ENCODE data around the gene TRAF2. TPM values are rescaled to one million over a fixed set of nuclear protein-coding genes. Genes with fewer than 3 reads are reported as not detected.
"Not testable (repeated sequence)": the region's sequence is repeated elsewhere in the genome, so short reads cannot be mapped to it uniquely, and the experiment has no call there.

The TRAF2 gene
- total RNA-seq, 1 donor from 2014 or later: 21.7 TPM

DNA sequence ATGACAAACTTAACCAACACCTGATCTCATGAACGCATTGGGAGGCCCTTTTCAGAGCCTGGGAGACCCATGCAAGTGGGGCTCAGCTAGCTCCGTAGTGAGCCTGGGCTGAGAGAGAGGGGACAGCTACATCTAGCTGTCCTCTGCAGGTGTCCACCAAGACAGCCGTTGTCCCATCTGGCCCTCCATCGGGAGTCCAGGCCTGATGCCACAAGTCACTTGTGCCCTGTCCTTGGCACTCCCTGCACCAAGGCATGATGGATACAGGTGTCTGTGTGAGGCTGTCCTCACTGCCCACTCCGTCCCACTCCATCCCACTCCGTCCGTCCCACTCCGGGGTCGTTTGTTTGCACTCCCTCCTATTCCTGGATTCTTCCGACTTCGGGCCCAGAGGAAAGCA lies 17.7 kb upstream of the TRAF2 start:
- H3K4me3 Mint-ChIP-seq (ENCODE audit: unreplicated experiment): peak overlapping the region; percentile 51
- H3K4me1 Mint-ChIP-seq (ENCODE audit: unreplicated experiment): peaks cover 6% of the 10 kb centered on the region
- no peak overlapping the region for H3K27ac Mint-ChIP-seq (ENCODE audit: unreplicated experiment)
- peaks cover 13% of the 10 kb centered on the region for H3K27me3 Mint-ChIP-seq (ENCODE audit: unreplicated experiment)
- H3K9me3 Mint-ChIP-seq (ENCODE audit: unreplicated experiment): peaks cover 6% of the 10 kb centered on the region
- TF ChIP-seq, protein P1, sequence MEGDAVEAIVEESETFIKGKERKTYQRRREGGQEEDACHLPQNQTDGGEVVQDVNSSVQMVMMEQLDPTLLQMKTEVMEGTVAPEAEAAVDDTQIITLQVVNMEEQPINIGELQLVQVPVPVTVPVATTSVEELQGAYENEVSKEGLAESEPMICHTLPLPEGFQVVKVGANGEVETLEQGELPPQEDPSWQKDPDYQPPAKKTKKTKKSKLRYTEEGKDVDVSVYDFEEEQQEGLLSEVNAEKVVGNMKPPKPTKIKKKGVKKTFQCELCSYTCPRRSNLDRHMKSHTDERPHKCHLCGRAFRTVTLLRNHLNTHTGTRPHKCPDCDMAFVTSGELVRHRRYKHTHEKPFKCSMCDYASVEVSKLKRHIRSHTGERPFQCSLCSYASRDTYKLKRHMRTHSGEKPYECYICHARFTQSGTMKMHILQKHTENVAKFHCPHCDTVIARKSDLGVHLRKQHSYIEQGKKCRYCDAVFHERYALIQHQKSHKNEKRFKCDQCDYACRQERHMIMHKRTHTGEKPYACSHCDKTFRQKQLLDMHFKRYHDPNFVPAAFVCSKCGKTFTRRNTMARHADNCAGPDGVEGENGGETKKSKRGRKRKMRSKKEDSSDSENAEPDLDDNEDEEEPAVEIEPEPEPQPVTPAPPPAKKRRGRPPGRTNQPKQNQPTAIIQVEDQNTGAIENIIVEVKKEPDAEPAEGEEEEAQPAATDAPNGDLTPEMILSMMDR (IDR thresholded peaks at IDR 0.05; ENCODE audit: unreplicated experiment): no peak
- H3K36me3 Mint-ChIP-seq (ENCODE audit: low read depth, unreplicated experiment): peaks cover 23% of the 10 kb centered on the region
- DNase-seq (ENCODE audit: low spot score): no peak

DNA sequence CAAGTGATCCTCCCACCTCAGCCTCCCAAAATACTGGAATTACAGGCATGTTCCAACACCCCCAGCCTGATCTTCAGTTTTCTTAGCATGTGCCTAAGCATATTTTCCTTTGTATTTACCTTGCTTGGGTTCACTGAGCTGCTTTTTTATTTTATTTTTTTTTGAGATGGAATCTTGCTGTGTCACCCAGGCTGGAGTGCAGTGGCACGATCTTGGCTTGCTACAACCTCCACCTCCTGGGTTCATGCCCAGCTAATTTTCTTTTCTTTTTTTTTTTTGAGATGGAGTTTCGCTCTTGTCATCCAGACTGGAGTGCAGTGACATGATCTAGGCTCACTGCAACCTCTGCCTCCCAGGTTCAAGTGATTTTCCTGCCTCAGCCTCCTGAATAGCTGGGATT lies 16.7 kb upstream of the TRAF2 start:
- H3K4me1 Mint-ChIP-seq (ENCODE audit: unreplicated experiment); H3K4me3 Mint-ChIP-seq (ENCODE audit: unreplicated experiment); H3K27ac Mint-ChIP-seq (ENCODE audit: unreplicated experiment); DNase-seq (ENCODE audit: low spot score); H3K9me3 Mint-ChIP-seq (ENCODE audit: unreplicated experiment): not testable (repeated sequence)
- peaks cover 11% of the 10 kb centered on the region for H3K27me3 Mint-ChIP-seq (ENCODE audit: unreplicated experiment)
- peaks cover 15% of the 10 kb centered on the region for H3K36me3 Mint-ChIP-seq (ENCODE audit: low read depth, unreplicated experiment)

DNA sequence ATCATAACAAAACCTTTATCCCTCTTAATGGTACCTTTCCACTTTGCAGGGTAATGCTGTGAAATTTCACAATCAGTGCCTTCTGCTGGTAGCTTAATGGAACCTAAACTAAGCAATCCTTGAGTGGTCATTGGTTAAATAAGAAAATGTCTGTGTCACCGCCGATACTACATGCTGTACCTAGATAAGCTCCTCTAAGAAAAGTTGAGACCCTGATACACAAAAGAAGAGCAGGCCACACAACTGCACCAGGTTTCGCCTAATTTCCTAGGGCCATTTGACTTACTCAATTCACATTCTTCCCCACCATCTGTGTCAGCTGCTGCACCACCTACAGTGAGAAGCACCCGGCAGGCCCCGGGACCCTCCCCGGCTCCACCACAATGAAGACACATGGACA lies 11.2 kb upstream of the TRAF2 start:
- Mint-ChIP-seq H3K9me3 (ENCODE audit: unreplicated experiment) (no peaks in the 10 kb centered on the region), H3K4me1 (ENCODE audit: unreplicated experiment) (no peaks in the 10 kb centered on the region), H3K27ac (ENCODE audit: unreplicated experiment) (no peak overlapping the region), H3K4me3 (ENCODE audit: unreplicated experiment) (no peak overlapping the region), H3K27me3 (ENCODE audit: unreplicated experiment) (no peaks in the 10 kb centered on the region), H3K36me3 (ENCODE audit: low read depth, unreplicated experiment) (peaks cover 4% of the 10 kb centered on the region)
- TF ChIP-seq, protein P1 (IDR thresholded peaks at IDR 0.05; ENCODE audit: unreplicated experiment): no peak
- no peak for DNase-seq (ENCODE audit: low spot score)

DNA sequence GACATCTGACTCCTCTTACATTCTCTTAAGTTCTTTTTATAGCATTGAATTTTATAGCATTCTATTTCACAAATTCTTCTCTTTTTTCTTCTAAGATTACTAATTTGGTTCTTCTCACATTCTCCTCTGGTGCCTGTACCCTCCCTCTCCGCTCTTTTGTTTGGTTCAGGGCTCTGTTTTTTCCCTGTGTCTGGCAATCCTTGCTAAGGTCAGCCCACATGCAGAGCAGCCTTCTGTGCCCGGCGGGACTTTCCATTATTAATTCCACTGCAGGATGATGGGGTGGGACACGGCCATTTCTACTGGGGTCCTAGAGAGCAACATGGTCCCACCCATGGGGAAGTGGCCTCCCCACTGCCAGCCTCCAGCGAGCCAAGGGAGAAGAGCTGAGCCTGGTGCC lies 9.8 kb upstream of the TRAF2 start:
- no peaks in the 10 kb centered on the region for H3K36me3 Mint-ChIP-seq (ENCODE audit: low read depth, unreplicated experiment)
- no peaks in the 10 kb centered on the region for H3K4me1 Mint-ChIP-seq (ENCODE audit: unreplicated experiment)
- H3K27ac Mint-ChIP-seq (ENCODE audit: unreplicated experiment): no peak overlapping the region
- H3K9me3 Mint-ChIP-seq (ENCODE audit: unreplicated experiment): no peaks in the 10 kb centered on the region
- TF ChIP-seq, protein P1 (IDR thresholded peaks at IDR 0.05; ENCODE audit: unreplicated experiment): no peak
- peaks cover 2% of the 10 kb centered on the region for H3K27me3 Mint-ChIP-seq (ENCODE audit: unreplicated experiment)
- no peak overlapping the region for H3K4me3 Mint-ChIP-seq (ENCODE audit: unreplicated experiment)
- DNase-seq (ENCODE audit: low spot score): no peak

DNA sequence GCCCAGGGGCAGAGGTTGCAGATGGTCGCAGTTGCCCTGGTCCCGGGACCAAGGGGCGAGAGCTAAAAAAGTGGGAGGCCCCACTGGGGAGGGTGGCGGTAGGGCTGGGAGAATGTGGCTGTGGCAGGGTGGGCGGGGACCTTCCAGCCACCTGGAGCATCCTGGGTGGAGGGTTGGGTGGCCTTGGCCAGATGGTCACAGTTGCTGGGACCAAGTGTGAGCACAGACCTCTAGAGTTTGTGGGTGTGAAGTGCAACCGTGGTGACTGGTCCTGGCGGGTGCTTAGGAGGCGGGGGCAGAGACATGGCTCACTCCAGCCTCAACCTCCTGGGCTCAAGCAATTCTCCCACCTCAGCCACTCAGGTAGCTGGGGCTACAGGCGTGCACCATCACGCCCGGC lies 5.7 kb upstream of the TRAF2 start:
- H3K4me3 Mint-ChIP-seq (ENCODE audit: unreplicated experiment): no peak overlapping the region
- TF ChIP-seq, protein P1 (IDR thresholded peaks at IDR 0.05; ENCODE audit: unreplicated experiment): no peak
- no peaks in the 10 kb centered on the region for H3K36me3 Mint-ChIP-seq (ENCODE audit: low read depth, unreplicated experiment)
- H3K27me3 Mint-ChIP-seq (ENCODE audit: unreplicated experiment): peaks cover 2% of the 10 kb centered on the region
- H3K9me3 Mint-ChIP-seq (ENCODE audit: unreplicated experiment): no peaks in the 10 kb centered on the region
- DNase-seq (ENCODE audit: low spot score): no peak
- H3K27ac Mint-ChIP-seq (ENCODE audit: unreplicated experiment): no peak overlapping the region
- no peaks in the 10 kb centered on the region for H3K4me1 Mint-ChIP-seq (ENCODE audit: unreplicated experiment)

DNA sequence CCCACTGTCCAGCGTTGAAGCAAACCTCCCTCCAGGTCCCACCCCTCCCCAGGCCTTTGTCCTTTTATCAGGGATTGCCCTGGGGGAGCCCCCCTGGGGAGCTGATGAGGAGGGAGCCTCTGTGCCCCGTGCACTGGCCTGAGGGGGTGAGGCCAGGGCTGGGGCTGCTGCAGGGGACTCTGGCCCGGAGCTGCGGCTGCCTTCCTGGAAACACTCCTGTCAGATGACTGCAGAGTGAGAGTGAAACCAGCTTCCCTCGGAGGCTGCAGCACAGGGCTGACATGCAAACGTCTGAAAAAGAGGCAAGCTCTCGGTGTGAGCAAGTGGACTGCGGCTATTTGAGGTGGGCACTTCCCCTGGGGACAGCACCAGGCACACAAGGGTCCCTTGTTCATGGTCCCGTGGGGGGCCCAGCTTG lies 4.6 kb upstream of the TRAF2 start:
- TF ChIP-seq, protein P1 (IDR thresholded peaks at IDR 0.05; ENCODE audit: unreplicated experiment): no peak
- DNase-seq (ENCODE audit: low spot score): no peak
- H3K36me3 Mint-ChIP-seq (ENCODE audit: low read depth, unreplicated experiment): no peaks in the 10 kb centered on the region
- H3K4me3 Mint-ChIP-seq (ENCODE audit: unreplicated experiment): no peak overlapping the region
- peaks cover 2% of the 10 kb centered on the region for H3K27me3 Mint-ChIP-seq (ENCODE audit: unreplicated experiment)
- H3K9me3 Mint-ChIP-seq (ENCODE audit: unreplicated experiment): no peaks in the 10 kb centered on the region
- H3K27ac Mint-ChIP-seq (ENCODE audit: unreplicated experiment): no peak overlapping the region
- no peaks in the 10 kb centered on the region for H3K4me1 Mint-ChIP-seq (ENCODE audit: unreplicated experiment)
